ENCODE data around the gene TMEM170A. TPM values are rescaled to one million over a fixed set of nuclear protein-coding genes. Genes with fewer than 3 reads are reported as not detected.

TMEM170A gene, protein sequence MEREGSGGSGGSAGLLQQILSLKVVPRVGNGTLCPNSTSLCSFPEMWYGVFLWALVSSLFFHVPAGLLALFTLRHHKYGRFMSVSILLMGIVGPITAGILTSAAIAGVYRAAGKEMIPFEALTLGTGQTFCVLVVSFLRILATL
- total RNA-seq (2014; rRNA removed; shearing (Covaris generic)) = 68.5 and 72.0 TPM in 2 replicates
- 28.5 and 31.0 TPM in 2 replicates for polyA plus RNA-seq (2016; fragmentation: Nextera tagmentation; extraction: Ambion mirVana)
- long read RNA-seq, full-length matches to known transcripts = 11 of 18 reads
- long read RNA-seq, partial matches to known transcripts = 0 of 18 reads
- long read RNA-seq, other reads (novel, unspliced or antisense) = 7 of 18 reads

DNA sequence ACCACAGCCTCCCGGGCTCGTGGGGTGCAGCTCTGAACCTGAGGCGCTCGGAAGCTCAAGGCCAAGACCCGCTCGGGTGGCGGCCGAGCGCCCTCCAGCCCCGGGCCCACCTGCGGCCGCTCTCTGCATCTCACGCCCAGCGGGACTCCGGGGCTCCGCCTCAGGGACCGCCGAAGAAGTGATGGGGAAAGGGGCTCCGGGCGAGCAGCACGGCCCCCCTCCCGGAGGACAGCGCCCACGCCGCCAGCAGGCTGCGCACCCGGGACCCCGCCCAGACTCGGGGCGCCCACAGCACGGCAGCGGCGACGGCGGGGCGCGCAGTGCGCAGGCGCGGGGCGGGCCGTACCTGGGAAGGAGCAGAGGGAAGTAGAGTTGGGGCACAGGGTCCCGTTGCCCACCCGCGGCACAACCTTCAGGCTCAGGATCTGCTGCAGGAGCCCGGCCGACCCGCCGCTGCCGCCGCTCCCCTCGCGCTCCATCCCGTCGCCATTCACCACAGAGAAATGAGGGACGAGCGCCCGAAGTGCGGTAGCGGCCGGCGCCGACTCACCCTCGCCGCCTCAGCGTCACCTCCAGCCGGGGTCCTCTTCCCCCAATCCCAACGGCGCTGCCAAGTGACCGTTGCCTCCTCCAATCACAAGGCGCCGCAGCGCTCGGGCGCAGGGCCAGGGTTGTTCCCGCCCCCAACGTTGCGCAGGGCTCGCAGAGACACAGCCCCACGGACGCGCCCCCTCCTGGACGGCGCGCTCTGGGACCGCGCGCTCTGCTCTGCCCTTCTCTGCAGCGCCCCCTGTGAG, at the start of gene TMEM170A:
Gene TMEM170A, minus strand, starts transcription at position 568 of the 797 bp plus-strand sequence. Its CDS starts 89 bp downstream, at position 479.
- H3K27ac ChIP-seq (ENCODE audit: low read depth) = peak within 1 kb of the TSS; percentile 80
- Mint-ChIP-seq H3K36me3 (ENCODE audit: low read depth) (peaks cover 10% of the 10 kb centered on the region), H3K27me3 (ENCODE audit: insufficient read depth, low read depth, poor library complexity) (peaks cover 10% of the 10 kb centered on the region), H3K27ac (peak within 1 kb of the TSS; percentile 89), H3K9me3 (no peaks in the 10 kb centered on the region), H3K4me3 (peak within 1 kb of the TSS; percentile 97), H3K4me1 (peaks cover 31% of the 10 kb centered on the region)
- peaks cover 7% of the 10 kb centered on the region; the same call in 1 of the 2 replicates for H3K4me1 ChIP-seq (ENCODE audit: insufficient read depth)
- H3K4me3 ChIP-seq = peak within 1 kb of the TSS; percentile 93
- H2AFZ ChIP-seq = peak within 1 kb of the TSS; percentile 66
- no peaks in the 10 kb centered on the region for H3F3A ChIP-seq (replicated peaks; ENCODE audit: low read depth)
- peaks cover 27% of the 10 kb centered on the region for H4K20me1 ChIP-seq (replicated peaks; ENCODE audit: insufficient read depth)
- H3K27me3 ChIP-seq (ENCODE audit: insufficient read depth) = no peaks in the 10 kb centered on the region
- TF ChIP-seq, protein P1, sequence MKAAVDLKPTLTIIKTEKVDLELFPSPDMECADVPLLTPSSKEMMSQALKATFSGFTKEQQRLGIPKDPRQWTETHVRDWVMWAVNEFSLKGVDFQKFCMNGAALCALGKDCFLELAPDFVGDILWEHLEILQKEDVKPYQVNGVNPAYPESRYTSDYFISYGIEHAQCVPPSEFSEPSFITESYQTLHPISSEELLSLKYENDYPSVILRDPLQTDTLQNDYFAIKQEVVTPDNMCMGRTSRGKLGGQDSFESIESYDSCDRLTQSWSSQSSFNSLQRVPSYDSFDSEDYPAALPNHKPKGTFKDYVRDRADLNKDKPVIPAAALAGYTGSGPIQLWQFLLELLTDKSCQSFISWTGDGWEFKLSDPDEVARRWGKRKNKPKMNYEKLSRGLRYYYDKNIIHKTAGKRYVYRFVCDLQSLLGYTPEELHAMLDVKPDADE (IDR thresholded peaks at IDR 0.05) = peak; percentile 66
- TF ChIP-seq, protein P2, sequence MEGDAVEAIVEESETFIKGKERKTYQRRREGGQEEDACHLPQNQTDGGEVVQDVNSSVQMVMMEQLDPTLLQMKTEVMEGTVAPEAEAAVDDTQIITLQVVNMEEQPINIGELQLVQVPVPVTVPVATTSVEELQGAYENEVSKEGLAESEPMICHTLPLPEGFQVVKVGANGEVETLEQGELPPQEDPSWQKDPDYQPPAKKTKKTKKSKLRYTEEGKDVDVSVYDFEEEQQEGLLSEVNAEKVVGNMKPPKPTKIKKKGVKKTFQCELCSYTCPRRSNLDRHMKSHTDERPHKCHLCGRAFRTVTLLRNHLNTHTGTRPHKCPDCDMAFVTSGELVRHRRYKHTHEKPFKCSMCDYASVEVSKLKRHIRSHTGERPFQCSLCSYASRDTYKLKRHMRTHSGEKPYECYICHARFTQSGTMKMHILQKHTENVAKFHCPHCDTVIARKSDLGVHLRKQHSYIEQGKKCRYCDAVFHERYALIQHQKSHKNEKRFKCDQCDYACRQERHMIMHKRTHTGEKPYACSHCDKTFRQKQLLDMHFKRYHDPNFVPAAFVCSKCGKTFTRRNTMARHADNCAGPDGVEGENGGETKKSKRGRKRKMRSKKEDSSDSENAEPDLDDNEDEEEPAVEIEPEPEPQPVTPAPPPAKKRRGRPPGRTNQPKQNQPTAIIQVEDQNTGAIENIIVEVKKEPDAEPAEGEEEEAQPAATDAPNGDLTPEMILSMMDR (conservative IDR thresholded peaks at IDR 0.05; ENCODE audit: low read depth in 2 of 2) = peak; percentile 100
- TF ChIP-seq CREB1 (CRISPR knock-in tag; IDR thresholded peaks at IDR 0.05; ENCODE audit: low read depth) = peak; percentile 86
- TF ChIP-seq STAT1 (IDR thresholded peaks at IDR 0.05; ENCODE audit: unreplicated experiment) = no peak
- TF ChIP-seq POLR2AphosphoS5 (IDR thresholded peaks at IDR 0.05; ENCODE audit: low read depth) = peak; percentile 94
- DNase-seq (ENCODE audit: low spot score) = peak; percentile 99
- peak within 1 kb of the TSS; percentile 97 for H3K4me2 ChIP-seq
- no peaks in the 10 kb centered on the region for H3K36me3 ChIP-seq (ENCODE audit: insufficient read depth)
- ATAC-seq = peak; percentile 94
- peaks cover 44% of the 10 kb centered on the region for H3K79me2 ChIP-seq (replicated peaks; ENCODE audit: insufficient read depth)
- no peaks in the 10 kb centered on the region for H3K9me2 ChIP-seq (ENCODE audit: insufficient read depth)

DNA sequence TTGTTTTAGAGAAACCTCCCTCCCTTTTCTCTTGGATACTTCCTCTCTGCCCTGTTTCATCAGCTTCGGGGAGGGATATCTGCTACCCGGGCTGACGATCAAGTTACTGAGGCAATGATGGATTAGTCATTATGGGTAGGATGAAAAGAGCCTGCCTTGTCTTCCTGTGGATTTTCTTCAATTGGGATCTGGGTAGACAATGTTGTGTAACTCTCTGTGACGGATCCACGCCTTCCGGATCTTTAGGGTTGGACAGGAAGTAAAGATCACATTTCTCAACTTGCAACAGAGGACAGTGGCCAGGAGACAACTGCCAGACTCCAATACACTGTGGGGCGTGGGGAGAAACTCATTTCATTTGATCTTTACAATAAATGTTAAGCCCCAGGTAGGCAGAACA, 42.1 kb upstream of the TMEM170A start:
- Mint-ChIP-seq H3K27ac (no peak overlapping the region), H3K4me1 (peaks cover 3% of the 10 kb centered on the region; the same call in 1 of the 3 replicates), H3K9me3 (no peaks in the 10 kb centered on the region), H3K27me3 (ENCODE audit: insufficient read depth, low read depth, poor library complexity) (no peaks in the 10 kb centered on the region), H3K4me3 (no peak overlapping the region), H3K36me3 (ENCODE audit: low read depth) (no peaks in the 10 kb centered on the region)
- H3K27ac ChIP-seq (ENCODE audit: low read depth) = no peak overlapping the region
- H3K4me1 ChIP-seq (ENCODE audit: insufficient read depth) = no peaks in the 10 kb centered on the region
- H3K36me3 ChIP-seq (ENCODE audit: insufficient read depth) = no peaks in the 10 kb centered on the region
- no peak for DNase-seq (ENCODE audit: low spot score)
- H3K27me3 ChIP-seq (ENCODE audit: insufficient read depth) = no peaks in the 10 kb centered on the region
- no peaks in the 10 kb centered on the region for H3F3A ChIP-seq (replicated peaks; ENCODE audit: low read depth)
- no peak overlapping the region for H3K4me2 ChIP-seq
- H4K20me1 ChIP-seq (replicated peaks; ENCODE audit: insufficient read depth) = no peaks in the 10 kb centered on the region; the same call in 1 of the 2 replicates
- H3K79me2 ChIP-seq (replicated peaks; ENCODE audit: insufficient read depth) = no peaks in the 10 kb centered on the region
- no peak for ATAC-seq
- H3K4me3 ChIP-seq = no peak overlapping the region
- no peak overlapping the region for H2AFZ ChIP-seq
- H3K9me2 ChIP-seq (ENCODE audit: insufficient read depth) = no peaks in the 10 kb centered on the region
- TF ChIP-seq POLR2AphosphoS5 (IDR thresholded peaks at IDR 0.05; ENCODE audit: low read depth) (no peak), NANOG (IDR thresholded peaks at IDR 0.05; ENCODE audit: borderline replicate concordance) (no peak), CREB1 (CRISPR knock-in tag; IDR thresholded peaks at IDR 0.05; ENCODE audit: low read depth) (no peak), ZNF114 (CRISPR knock-in tag; IDR thresholded peaks at IDR 0.05) (no peak), EZH2phosphoT487 (IDR thresholded peaks at IDR 0.05; ENCODE audit: unreplicated experiment) (no peak)
- TF ChIP-seq, protein P1 (IDR thresholded peaks at IDR 0.05) = no peak

All from GM23338 (cell line).